HG02623 (cell line): Measurements from ENCODE around the gene MRPS11.
"Not testable (repeated sequence)": the region's sequence is repeated elsewhere in the genome, so short reads cannot be mapped to it uniquely, and the experiment has no call there.

Source experiments
- ATAC-seq: cut with Tn5 transposase; IDR thresholded peaks from one replicate; pipeline ENCODE4 v1.9.1; 2021; ENCODE audit warnings: moderate library complexity; ENCODE audit not compliant: unreplicated experiment

MRPS11 gene

GRCh38 chr15:88487796-88488523 is 20.5 kb downstream of the MRPS11 start:
- ATAC-seq, result no peak

- no peak for ATAC-seq
Observed at GRCh38 chr15:88489321-88489720, 21.8 kb downstream of the MRPS11 start.

- no peak for ATAC-seq
Observed at GRCh38 chr15:88490036-88490435, 22.5 kb downstream of the MRPS11 start.

- no peak for ATAC-seq
Observed at GRCh38 chr15:88491158-88491557, 23.6 kb downstream of the MRPS11 start.

- ATAC-seq, result no peak
Observed at GRCh38 chr15:88493844-88494243, 26.3 kb downstream of the MRPS11 start.

GRCh38 chr15:88497109-88497765 is 29.7 kb downstream of the MRPS11 start:
- ATAC-seq, result no peak

GRCh38 chr15:88498996-88499395 is 31.5 kb downstream of the MRPS11 start:
- no peak for ATAC-seq

- no peak for ATAC-seq
Observed at GRCh38 chr15:88504445-88504844, 36.9 kb downstream of the MRPS11 start.

GRCh38 chr15:88505721-88506120 is 38.2 kb downstream of the MRPS11 start:
- no peak for ATAC-seq

GRCh38 chr15:88506628-88507027 is 39.1 kb downstream of the MRPS11 start:
- ATAC-seq, result no peak

GRCh38 chr15:88509321-88509720 is 41.8 kb downstream of the MRPS11 start:
- no peak for ATAC-seq

- ATAC-seq, result no peak
Observed at GRCh38 chr15:88509964-88510363, 42.5 kb downstream of the MRPS11 start.

- ATAC-seq, result no peak
Observed at GRCh38 chr15:88511161-88511560, 43.7 kb downstream of the MRPS11 start.

- ATAC-seq, result no peak
Observed at GRCh38 chr15:88512078-88512477, 44.6 kb downstream of the MRPS11 start.

GRCh38 chr15:88512601-88513000 is 45.1 kb downstream of the MRPS11 start:
- ATAC-seq, result no peak

GRCh38 chr15:88513195-88513594 is 45.7 kb downstream of the MRPS11 start:
- ATAC-seq, result no peak

- no peak for ATAC-seq
Observed at GRCh38 chr15:88518903-88519302, 51.4 kb downstream of the MRPS11 start.

- not testable (repeated sequence) for ATAC-seq
Observed at GRCh38 chr15:88524094-88524493, 56.6 kb downstream of the MRPS11 start.

- no peak for ATAC-seq
Observed at GRCh38 chr15:88525418-88525817, 57.9 kb downstream of the MRPS11 start.

GRCh38 chr15:88526247-88526879 is 58.9 kb downstream of the MRPS11 start:
- ATAC-seq, result no peak

GRCh38 chr15:88529021-88529630 is 61.6 kb downstream of the MRPS11 start:
- no peak for ATAC-seq
